A673 (cell line): ENCODE results near the gene BCKDHA.

Experiments
- CTCF ChIP-seq: fragments of 300-800, 200-600 bp; sonication (generic); conservative IDR thresholded peaks from 2 replicates; pipeline ENCODE4 v1.5.1; 2017; ENCODE audit warnings: low read depth, mild to moderate bottlenecking, antibody characterized with exemption, low read length, moderate library complexity, mixed read lengths
- EZH2 ChIP-seq: fragments of 200-600 bp; sonication (generic); IDR thresholded peaks from 2 replicates; pipeline ENCODE4 v1.6.1; 2017; ENCODE audit warnings: borderline replicate concordance, low read depth, mild to moderate bottlenecking, mixed read lengths, antibody characterized with exemption, low read length; ENCODE audit not compliant: poor library complexity, severe bottlenecking

GRCh38 chr19:41442473-41443355, 45.1 kb downstream of the BCKDHA start, which contains the start of gene ERICH4:
- TF ChIP-seq CTCF, result no peak
- TF ChIP-seq EZH2, result no peak
